Measurements from ENCODE around the gene EHMT2. TPM values are rescaled to one million over a fixed set of nuclear protein-coding genes. Genes with fewer than 3 reads are reported as not detected.

The EHMT2 gene
- total and polyA plus RNA-seq, 2 of the 13 experiments (the other 11 are each of a cell fraction or from before 2014, with no cell fraction given), result 55.2 to 69.2 TPM

GRCh38 chr6:31870385-31870921, 27.0 kb downstream of the EHMT2 start (continued):
- TF ChIP-seq ZHX1 (CRISPR knock-in tag; IDR thresholded peaks at IDR 0.05; ENCODE audit: low read depth), result no peak
- no peak for TF ChIP-seq MLLT10 (CRISPR knock-in tag; IDR thresholded peaks at IDR 0.05)
- no peak for TF ChIP-seq NFKB2 (CRISPR knock-in tag; IDR thresholded peaks at IDR 0.05; ENCODE audit: borderline replicate concordance)
- no peak for TF ChIP-seq ZIK1 (CRISPR knock-in tag; IDR thresholded peaks at IDR 0.05; ENCODE audit: borderline replicate concordance, low read depth)
- 0 out of 2 replicates have a peak, but pooled peaks have one; percentile 43 for TF ChIP-seq ZSCAN29 (CRISPR knock-in tag; conservative IDR thresholded peaks at IDR 0.05)
- TF ChIP-seq RBM39 (IDR thresholded peaks at IDR 0.05; ENCODE audit: low read depth, low read length, poor library complexity, severe bottlenecking), result no peak
- TF ChIP-seq FOXA3 (CRISPR knock-in tag; IDR thresholded peaks at IDR 0.05), result no peak
- no peak for TF ChIP-seq ATF7 (IDR thresholded peaks at IDR 0.05)
- no peak for TF ChIP-seq ATF7 (CRISPR knock-in tag; IDR thresholded peaks at IDR 0.05)
- no peak for TF ChIP-seq THYN1 (CRISPR knock-in tag; IDR thresholded peaks at IDR 0.05; ENCODE audit: borderline replicate concordance, low read depth)
- TF ChIP-seq RBFOX2 (IDR thresholded peaks at IDR 0.05; ENCODE audit: low read depth, low read length), result no peak
- no peak for TF ChIP-seq ZNF337 (CRISPR knock-in tag; IDR thresholded peaks at IDR 0.05; ENCODE audit: borderline replicate concordance, low read depth)
- no peak for TF ChIP-seq KMT2B (CRISPR knock-in tag; IDR thresholded peaks at IDR 0.05)
- no peak for TF ChIP-seq RNF219 (CRISPR knock-in tag; IDR thresholded peaks at IDR 0.05)
- no peak for TF ChIP-seq ZNF780A (CRISPR knock-in tag; IDR thresholded peaks at IDR 0.05)
- TF ChIP-seq SAFB2 (CRISPR knock-in tag; IDR thresholded peaks at IDR 0.05; ENCODE audit: borderline replicate concordance, low read depth), result no peak
- TF ChIP-seq, protein P1, sequence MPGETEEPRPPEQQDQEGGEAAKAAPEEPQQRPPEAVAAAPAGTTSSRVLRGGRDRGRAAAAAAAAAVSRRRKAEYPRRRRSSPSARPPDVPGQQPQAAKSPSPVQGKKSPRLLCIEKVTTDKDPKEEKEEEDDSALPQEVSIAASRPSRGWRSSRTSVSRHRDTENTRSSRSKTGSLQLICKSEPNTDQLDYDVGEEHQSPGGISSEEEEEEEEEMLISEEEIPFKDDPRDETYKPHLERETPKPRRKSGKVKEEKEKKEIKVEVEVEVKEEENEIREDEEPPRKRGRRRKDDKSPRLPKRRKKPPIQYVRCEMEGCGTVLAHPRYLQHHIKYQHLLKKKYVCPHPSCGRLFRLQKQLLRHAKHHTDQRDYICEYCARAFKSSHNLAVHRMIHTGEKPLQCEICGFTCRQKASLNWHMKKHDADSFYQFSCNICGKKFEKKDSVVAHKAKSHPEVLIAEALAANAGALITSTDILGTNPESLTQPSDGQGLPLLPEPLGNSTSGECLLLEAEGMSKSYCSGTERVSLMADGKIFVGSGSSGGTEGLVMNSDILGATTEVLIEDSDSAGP (CRISPR knock-in tag; IDR thresholded peaks at IDR 0.05; ENCODE audit: borderline replicate concordance), result no peak; the same call in 1 of the 2 replicates
- TF ChIP-seq ZNF225 (CRISPR knock-in tag; IDR thresholded peaks at IDR 0.05), result peak; percentile 65; the same call in 1 of the 2 replicates
- TF ChIP-seq ZNF230 (CRISPR knock-in tag; IDR thresholded peaks at IDR 0.05), result 0 out of 2 replicates have a peak, but pooled peaks have one; percentile 46
- TF ChIP-seq ZNF558 (CRISPR knock-in tag; IDR thresholded peaks at IDR 0.05; ENCODE audit: borderline replicate concordance), result no peak
- peak; percentile 25; the same call in 1 of the 2 replicates for TF ChIP-seq ZNF768 (CRISPR knock-in tag; IDR thresholded peaks at IDR 0.05)
- TF ChIP-seq MEIS2 (CRISPR knock-in tag; IDR thresholded peaks at IDR 0.05), result no peak
- TF ChIP-seq, protein P2, sequence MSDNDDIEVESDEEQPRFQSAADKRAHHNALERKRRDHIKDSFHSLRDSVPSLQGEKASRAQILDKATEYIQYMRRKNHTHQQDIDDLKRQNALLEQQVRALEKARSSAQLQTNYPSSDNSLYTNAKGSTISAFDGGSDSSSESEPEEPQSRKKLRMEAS (IDR thresholded peaks at IDR 0.05), result no peak
- no peak for TF ChIP-seq ZNF496 (CRISPR knock-in tag; IDR thresholded peaks at IDR 0.05; ENCODE audit: insufficient replicate concordance)
- no peak for TF ChIP-seq ZNF891 (CRISPR knock-in tag; IDR thresholded peaks at IDR 0.05)

Data from HepG2 (cell line).